GM21576 (cell line): ENCODE data around the gene TBPL1.
"Not testable (repeated sequence)": the region's sequence is repeated elsewhere in the genome, so short reads cannot be mapped to it uniquely, and the experiment has no call there.

ENCODE experiments used
- ATAC-seq: cut with Tn5 transposase; IDR thresholded peaks from one replicate; pipeline ENCODE4 v1.9.1; 2021; ENCODE audit warnings: mild to moderate bottlenecking, moderate library complexity; ENCODE audit not compliant: unreplicated experiment

The TBPL1 gene

DNA sequence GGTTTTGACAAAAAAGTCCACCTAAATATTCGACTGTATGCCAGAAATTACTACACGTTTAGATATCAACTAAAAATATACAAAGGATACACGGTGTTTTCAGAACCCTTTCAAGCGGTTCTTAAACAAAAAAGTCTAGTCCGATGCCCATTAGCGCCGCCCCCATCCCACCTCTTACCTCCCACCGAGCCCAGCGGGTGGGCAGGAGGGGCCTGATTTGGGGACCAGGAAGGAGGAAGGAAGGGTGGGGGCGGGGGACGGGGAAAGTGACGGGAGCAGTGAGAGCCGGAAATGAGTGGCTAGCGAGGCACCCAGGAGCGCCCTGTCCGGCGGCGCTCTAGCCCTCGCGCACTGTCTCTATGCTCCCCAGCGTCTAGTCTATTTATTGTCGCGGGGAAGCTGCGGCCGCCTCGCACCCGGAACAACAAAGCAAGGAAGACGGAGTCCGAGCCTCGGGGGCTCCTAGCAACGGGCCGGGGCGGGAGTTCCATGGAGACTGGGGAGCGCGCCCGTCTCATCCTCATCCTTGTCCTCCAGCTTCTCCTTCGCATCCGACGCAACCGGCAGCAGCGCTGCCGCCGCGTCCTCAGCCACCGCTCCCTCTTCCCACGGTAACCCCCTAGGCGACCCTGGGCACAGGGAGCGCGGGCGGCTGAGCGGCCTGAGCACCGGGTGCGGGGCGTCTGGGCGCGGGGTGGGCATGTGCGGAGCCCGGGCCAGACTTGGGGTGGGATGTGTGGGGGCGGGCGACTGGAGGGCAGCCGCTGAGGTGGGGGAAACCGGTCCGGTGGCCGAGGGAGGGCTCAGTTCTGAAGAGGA lies at the start of gene TBPL1:
Gene TBPL1 (plus strand): TSS at position 410 of the 819 bp plus-strand sequence. CDS start 26,902 bp downstream, outside the sequence.
- peak; percentile 87 for ATAC-seq

DNA sequence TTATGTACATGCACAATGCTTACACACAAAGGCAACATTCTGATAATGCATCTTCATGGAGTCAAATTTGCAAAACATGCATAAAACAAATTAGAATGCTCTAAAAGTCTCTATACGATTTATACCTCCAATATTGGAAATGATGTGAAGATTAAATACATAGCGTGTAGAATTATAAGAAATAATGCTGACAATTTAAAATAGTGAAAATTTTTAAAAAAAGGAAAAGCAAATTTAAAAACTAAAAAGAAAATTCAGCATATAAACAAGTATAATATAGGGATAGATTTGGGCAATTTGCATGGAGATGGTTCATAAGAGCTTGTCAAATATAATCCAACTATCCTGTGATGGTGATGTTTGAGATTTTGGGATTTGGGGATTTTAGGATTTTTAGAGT lies 49.2 kb upstream of the TBPL1 start:
- no peak for ATAC-seq

DNA sequence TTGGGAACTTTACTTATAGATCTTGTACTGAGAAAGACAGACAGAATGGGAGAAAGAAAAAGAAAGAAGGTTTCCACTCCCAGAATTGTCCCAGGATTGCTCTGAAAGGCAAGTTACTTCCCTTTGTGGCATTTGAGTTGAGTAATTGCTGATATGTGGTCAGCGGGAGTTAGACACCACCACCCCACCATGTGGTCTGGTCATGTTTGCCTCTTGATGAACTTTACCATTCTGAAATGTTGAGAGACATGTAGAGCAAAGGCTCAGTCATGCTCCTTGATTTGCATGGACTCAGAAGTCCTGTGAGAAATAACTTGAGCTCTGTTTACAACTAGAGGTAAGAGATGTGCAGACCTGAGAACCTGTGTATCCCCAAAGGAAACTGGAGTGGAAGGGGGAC lies 47.0 kb upstream of the TBPL1 start:
- no peak for ATAC-seq

DNA sequence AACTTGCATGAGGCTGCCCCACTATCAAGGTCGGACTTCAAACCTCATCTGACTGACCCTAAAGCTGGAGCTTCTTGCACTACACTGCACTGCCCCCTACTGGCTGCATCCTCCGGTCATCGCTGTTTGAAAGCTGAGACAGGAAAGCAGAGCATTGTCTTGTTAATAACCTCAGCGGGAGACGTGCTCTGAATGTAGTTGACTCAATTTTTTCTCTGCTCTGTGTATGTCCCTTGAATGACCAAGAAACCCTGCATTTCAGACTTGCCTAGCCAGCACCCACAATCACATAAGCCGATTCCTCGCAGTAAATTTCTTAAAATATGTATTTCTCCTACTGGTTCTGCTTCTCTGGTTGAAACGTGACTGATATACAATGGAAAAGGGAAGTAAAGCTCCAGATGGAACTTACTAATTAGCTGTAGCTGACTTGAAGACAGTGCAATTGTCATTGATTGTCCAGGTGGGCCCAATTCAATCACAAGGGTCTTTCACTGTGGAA lies 36.3 kb upstream of the TBPL1 start:
- ATAC-seq = peak; percentile 75

DNA sequence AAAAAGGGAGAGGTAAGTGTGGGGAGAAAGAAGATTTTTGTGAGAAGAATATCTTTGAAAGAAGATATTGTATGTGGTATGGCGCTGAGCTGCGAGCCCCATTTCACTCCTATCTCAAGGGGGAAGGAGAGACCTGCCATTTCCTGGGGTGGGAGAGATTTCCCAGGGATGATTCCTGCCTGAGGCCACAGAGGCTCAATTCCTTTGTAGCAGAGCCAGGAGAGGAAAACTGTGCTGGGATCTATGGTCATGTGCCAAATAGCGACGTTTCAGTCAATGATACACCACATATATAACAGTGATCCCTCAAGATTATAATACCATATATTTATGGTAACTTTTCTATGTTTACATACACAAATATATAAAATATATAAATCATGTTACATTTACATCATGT lies 35.2 kb upstream of the TBPL1 start:
- ATAC-seq = no peak

DNA sequence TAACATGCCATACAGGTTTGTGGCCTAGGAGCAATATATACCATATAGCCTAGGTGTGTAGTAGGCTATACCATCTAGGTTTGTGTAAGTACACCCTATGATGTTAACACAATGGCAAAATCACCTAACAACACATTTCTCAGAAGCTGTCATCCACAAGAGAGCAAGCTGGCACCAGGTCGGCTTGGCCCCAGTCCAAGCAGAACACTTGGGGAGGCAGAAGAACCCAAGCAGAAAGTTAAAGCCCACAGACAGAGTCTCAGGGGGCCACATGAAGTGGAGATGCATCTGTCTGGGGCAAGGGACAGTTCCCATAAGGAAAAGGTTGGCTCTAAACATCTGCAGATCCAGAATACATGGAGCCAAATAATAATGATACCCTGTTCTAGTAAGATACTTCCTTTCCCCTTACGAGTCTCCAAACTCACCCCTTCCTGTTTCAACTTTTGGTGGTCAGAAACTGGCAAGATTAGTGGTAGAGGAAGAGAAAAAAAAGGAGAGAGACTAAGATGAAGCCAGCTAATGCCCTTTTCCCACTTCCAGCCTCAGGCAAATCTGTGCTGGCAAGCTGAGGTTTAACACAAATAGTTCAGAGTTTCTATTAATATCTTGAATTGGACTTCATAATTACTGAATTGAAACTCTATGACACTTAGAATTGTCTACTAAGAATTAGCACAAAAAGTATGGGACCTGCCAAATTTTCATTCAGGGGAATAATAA lies 34.7 kb upstream of the TBPL1 start:
- no peak for ATAC-seq

DNA sequence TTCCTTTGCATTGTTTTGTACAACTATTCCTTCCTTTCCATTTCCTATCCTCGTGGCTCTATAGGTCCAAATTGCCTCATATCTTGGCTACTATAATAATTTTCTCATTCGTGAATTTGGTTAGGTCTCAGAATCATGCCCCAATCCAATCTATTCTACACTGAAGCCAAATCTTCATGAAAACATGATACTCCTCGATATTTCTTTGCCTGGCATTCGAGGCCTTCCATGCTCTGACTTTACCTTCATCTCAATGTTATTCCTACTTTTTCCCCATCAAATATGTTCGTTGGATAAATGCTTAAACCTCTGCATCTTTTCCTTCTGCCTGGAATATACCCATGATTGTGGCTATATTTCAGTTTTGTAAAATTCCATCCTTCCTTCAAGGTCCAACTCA lies 33.7 kb upstream of the TBPL1 start:
- no peak for ATAC-seq

DNA sequence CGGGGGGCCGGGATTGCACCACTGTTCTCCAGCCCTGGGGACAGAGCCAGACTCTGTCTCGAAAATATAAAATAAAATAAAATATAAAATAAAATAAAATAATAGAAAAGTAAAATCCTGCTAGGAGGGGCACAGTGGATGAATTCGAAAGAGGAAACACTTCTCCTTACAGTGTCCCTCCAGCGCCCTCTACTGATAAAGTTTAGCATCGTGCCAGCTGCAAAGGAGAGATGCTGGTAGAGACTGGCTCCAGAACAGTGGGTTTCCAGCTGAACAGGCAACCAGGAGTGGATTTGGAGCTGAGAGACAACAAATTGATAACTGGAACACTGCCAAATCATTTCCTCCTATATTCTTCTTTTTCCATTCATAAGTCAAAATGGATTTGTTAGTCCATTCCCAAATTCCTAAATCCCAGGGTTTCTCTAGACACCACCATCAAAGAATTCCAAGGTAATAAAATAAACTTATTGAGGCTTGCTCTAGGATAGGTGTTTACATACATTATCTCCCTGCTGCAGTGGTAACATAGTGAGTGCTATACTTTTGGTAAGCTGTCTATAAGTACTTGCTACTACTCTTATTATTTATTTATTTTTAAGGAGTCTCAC lies 31.7 kb upstream of the TBPL1 start:
- ATAC-seq = peak; percentile 52

DNA sequence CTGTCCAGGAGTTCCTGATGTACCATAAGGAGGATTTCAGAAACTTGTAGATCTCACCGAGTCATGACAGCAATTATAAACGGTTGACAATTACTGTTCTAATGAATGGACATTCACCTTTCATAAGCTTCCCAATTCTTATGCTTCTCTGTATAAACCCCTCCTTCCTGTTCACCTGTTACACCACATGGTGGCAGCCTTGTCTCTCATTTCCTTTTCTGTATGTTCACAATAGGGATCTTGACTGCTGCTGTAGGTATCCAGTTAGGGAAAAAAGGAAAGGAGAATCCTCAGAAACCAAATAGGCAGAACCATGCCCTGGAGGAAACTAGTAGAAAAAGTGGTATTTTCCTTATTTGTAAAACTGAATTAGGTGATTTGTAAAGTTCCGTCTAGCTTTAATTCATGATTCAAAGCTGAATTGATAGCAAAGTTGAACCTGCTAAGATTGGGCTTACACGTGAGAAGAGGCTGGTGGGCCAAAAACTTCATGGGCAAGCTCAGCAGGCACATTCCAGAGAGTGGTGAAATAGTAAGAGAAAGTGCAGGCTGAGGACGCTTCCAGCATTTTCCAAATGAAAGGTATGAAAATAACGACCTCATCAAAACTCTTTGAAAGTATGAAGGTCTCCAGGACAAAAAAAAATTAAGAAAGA lies 29.0 kb upstream of the TBPL1 start:
- peak; percentile 87 for ATAC-seq

DNA sequence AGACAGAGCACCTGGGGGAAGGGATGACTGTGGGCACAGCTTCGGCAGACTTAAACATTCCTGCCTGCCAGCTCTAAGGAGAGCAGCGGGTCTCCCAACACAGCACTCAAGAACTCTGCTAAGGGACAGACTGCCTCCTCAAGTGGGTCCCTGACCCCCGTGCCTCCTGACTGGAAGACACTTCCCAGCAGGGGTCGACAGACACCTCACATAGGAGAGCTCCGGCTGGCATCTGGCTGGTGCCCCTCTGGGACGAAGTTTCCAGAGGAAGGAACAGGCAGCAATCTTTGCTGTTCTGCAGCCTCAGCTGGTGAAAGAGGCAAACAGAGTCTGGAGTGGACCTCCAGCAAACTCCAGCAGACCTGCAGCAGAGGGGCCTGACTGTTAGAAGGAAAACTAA lies 21.8 kb upstream of the TBPL1 start:
- ATAC-seq = not testable (repeated sequence)

DNA sequence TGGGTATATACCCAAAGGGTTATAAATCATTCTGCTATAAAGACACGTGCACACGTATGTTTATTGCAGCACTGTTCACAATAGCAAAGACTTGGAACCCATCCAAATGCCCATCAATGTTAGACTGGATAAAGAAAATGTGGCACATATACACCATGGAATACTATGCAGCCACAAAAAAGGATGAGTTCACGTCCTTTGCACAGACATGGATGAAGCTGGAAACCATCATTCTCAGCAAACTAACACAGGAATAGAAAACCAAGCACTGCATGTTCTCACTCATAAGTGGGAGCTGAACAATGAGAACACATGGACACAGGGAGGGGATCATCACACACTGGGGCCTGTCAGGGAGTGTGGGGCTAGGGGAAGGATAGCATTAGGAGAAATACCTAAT lies 16.7 kb upstream of the TBPL1 start:
- ATAC-seq = not testable (repeated sequence)

DNA sequence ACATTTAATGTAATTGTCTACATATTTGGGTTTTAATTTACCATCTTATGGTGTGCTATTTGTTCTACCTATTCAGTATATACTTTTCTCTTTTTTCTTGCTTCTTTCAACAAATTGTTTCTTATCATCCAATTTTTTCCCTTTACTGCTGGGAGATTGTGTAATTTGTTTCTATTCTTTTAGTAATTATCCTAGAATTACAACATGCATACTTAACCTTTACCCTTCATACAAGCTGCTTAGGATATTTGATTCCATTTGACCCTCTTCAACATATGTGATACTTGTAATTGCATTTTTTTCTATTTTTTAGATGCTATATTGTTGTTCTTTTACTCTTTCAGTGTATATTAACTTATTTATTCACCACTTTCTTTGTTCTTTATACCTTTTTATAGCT lies 15.1 kb upstream of the TBPL1 start:
- no peak for ATAC-seq

DNA sequence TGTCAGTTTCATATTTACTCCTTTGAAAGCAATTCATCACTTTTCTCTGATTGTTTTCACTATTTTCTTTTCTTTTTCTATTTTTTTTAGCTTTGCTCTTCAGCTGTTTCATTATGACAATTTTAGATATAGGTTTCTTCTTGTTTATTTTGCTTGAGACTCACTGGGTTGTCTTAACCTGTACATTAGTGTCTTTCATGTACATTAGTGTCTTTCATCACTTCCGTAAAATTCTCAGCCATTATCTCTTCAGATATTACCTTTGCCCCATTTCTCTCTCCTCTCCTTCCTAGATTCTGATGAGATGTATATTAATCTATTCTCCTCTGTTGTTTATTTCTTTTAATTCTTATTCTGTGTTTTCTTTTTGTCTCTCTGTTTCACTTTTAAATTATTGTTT lies 14.5 kb upstream of the TBPL1 start:
- ATAC-seq = no peak

DNA sequence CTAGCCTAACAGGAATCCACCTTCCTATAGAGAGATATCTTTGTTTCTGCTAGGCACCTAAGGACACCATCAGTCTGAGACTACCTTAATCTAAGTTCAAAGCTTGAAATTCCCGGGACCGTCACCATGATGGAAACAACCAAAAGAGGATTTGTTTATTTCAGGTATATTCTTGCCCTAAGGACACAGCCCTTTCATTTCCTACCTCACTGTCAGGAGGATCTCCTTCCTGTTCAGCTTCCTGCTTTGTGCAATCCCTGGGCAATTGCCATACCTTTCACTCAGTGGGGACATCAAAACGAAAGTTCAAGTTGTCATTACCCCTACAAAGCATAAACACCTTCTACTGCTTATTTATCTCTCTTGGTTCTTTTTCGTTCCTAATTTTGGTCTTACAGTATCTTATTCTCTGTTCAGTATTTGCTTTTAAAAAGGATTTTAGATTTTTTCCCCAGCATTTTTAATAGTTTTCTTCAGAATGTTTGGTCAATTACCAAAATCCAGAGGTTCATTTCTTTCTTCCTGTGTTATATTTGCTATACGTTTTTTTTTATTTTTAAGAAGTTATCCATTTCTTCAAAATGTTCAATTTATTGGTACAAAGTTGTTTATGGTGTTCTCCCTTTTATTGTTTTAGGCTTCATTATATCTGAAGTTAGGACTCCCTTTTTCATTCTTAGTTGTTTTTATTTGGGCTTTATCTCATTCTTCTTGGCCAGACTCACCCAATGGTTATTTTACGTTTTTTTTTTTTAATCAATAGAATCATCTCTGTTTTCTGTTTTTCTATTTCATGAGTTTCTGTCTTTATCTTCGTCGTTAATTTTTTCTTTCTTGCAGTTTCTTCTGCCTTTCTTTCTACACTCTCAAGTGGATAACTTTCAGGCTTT lies 13.0 kb upstream of the TBPL1 start:
- ATAC-seq = no peak

DNA sequence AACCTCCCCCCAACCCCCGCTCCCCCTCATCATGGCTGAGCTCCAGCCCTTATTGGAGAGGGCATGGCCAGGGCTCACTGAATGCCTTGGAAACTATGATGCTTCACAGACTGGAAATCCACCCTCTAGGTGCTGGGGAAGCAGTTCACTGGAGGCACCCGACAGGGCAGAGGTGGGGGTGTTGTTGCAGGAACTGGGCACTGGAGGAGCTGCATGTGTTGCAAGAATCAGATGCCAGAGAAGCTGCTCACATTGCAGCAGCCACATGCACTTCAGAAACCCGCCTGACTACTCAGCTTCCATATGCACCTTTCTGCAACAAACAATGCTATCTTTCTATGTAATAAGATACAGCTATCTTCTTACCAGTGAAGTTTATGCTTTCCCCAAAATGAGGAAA lies 7.9 kb upstream of the TBPL1 start:
- ATAC-seq = no peak

DNA sequence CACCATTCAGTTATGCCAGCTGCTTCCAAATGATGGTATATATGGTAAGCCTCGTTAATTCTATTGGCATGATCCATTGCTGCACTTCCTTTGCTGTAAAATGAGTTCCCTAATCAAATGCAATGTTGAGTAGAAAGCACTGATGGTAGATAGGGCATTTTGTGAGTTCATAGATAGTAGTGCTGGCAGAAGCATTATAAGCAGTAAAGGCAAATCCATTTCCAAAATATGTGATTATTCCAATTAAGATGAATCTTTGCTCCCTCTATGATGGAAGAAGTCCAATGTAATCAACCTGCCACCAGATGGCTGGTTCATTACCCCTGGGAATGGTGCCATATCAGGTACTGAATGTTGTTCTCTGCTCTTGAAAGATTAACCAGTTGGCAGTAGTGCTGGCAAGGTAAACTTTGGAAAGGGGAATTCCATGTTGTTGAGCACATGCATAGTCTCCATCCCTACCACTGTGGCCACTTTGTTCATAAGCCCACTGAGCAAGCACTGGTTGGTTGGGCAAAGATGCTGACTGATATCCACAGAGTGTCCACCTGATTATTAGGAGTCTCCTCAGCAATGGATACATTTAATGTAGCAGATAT lies 5.6 kb upstream of the TBPL1 start:
- no peak for ATAC-seq

DNA sequence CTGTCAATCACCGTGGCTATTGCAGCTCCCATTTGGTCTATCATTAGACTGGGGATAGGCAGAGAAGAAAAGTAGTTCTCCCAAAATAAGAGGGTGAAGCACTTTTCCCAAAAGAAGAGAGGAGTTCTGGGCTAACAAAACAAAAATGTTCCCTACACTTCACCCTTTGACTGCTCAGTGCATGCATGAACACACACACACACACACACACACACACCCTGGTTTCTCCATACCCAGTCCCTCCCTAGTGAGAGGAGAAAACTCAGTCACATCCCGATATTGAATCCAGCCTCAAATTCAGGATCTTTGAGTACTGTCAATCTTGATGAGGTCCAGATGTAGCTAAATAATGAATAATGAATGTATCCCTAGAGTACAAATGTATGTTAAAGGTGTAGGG lies 4.6 kb upstream of the TBPL1 start:
- no peak for ATAC-seq

DNA sequence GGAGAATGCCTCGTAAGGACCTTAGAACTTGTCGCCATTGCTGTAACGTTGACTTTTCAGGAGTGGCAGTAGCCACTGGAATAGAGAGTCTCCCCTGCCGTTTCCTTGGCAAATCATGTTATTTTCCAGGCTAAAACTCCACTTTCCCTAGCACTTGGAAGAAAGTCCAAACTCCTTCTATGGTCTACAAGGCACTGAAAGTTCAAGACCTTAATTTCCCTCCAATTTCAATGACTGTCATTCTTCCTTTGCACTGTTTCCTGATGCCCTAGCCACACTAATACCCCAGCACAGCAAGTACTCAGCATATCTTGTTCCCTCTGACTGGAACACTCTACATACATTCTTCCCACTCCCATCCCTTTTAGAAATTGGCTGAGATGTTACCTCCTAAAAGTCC lies 1.8 kb upstream of the TBPL1 start:
- ATAC-seq = no peak

DNA sequence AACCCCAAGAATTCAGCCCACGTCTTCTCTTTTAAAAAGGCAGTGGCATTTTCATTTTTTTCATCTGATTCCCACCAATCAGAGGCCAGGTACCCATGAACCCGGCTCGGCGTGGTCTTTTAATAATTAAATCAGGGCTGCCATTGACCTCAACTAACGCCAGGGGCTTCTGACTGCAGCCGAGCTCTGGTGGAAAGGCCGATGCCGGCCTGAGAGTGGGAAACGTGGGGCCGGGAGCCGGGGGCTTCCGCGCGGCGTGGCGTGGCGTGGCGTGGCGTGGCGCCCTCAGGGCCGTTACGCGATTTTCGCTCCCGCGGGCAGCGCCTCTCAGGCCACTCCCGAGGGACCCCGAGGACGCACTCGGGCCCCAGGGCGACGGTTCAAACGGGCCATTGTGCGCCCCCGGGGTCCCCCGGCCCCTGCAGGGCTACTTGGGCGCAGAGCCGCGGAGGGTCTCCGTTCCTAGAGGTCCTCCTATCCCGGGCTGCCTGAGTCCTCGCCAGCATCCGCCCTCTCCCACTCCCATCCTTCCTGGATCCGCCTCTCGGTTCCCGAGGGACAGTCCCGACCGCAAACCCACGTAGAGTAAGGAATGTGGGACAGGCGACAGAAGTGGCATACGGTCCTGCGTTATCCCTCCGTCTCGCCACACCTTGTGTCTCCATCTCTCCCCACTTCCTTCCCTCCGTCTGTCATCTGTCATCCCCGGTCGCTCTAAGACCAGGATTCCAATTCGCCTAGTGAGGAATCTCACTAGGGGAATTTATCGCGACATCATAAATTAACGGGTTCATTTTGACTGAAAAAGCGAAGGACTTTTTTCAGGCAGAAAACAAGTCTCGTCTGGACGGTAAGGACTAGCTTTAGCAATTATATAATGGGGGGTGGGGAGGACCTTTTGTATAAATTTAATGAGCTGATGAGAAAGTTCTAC lies 876 bp upstream of the TBPL1 start:
- peak; percentile 46 for ATAC-seq
